Skeletal muscle tissue (tissue), 4 donors: Measurements from ENCODE around the gene HSBP1. TPM values are rescaled to one million over a fixed set of nuclear protein-coding genes. Genes with fewer than 3 reads are reported as not detected.

ENCODE experiments used
- H3K27ac ChIP-seq: one replicate; pipeline ENCODE4 v1.7.0; 2013; ENCODE audit warnings: mild to moderate bottlenecking, low read depth, low read length, inconsistent platforms
- H3K27me3 ChIP-seq, 3 donors: one replicate each; pipeline ENCODE4 v1.7.0; 2013; ENCODE audit warnings: low read length in 3 of 3; ENCODE audit not compliant: control insufficient read depth in 3 of 3, insufficient read depth in 3 of 3
- H3K36me3 ChIP-seq, 3 donors: one replicate each; pipeline ENCODE4 v1.7.0; 2013; ENCODE audit warnings: low read length in 3 of 3; ENCODE audit not compliant: control insufficient read depth in 3 of 3, insufficient read depth in 3 of 3
- H3K4me1 ChIP-seq, 3 donors: one replicate each; pipeline ENCODE4 v1.7.0; 2013; ENCODE audit warnings: low read length in 3 of 3, mild to moderate bottlenecking in 3 of 3; ENCODE audit not compliant: control insufficient read depth in 3 of 3, insufficient read depth in 3 of 3
- H3K4me3 ChIP-seq, 3 donors: one replicate each; pipeline ENCODE4 v1.7.0; 2013; ENCODE audit warnings: low read length in 3 of 3
- H3K9ac ChIP-seq, 3 donors: one replicate each; pipeline ENCODE4 v1.7.0; 2013; ENCODE audit warnings: low read length in 3 of 3, mild to moderate bottlenecking in 3 of 3, moderate library complexity in 2 of 3, low read depth in 1 of 3
- H3K9me3 ChIP-seq, 3 donors: one replicate each; pipeline ENCODE4 v1.7.0; 2013; ENCODE audit warnings: low read length in 3 of 3; ENCODE audit not compliant: control insufficient read depth in 3 of 3
- total RNA-seq: library from RNA; depleted of rRNA; stranded (reverse); fragments of >200 nt; gene quantifications from one replicate; pipeline ENCODE4 v1.2.3, GENCODE V29; 2014
- donor health status: Osteomylitis.

Gene HSBP1
- total RNA-seq, 1 donor from 2014 or later, result 32.4 TPM

- Histone ChIP-seq H3K4me3 (peak overlapping the region in 2 of 3 donors; percentile 3 to 9), H3K27ac (no peak overlapping the region), H3K9me3 (no peaks in the 10 kb centered on the region), H3K27me3 (no peaks in the 10 kb centered on the region), H3K36me3 (peaks cover 5 to 16% (median 8%) of the 10 kb centered on the region in 3 donors), H3K4me1 (peaks cover 8 to 11% (median 10%) of the 10 kb centered on the region in 3 donors), H3K9ac (peak overlapping the region in 2 of 3 donors; percentile 23 to 33)
Observed at GRCh38 chr16:83813823-83814658, 6.3 kb downstream of the HSBP1 start.

DNA sequence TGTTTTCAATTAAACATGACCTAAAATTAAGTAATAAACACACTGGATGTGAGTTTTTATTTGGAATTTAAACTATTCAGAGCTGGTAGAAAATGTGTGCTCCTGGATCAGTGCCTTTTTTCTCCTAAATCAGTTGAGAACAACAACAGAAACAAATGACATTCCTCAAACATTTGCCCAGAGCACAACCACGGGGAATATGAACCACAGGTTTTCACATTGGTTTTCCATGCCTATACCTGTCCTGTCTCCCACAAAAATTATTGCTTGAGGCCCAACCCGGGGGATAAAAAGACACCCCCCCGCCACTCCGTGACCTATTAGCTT, 6.8 kb downstream of the HSBP1 start:
- H3K9ac ChIP-seq, result peak overlapping the region in 1 of 3 donors; percentile 33
- peaks cover 6 to 9% (median 9%) of the 10 kb centered on the region in 3 donors for H3K4me1 ChIP-seq
- H3K9me3 ChIP-seq, result no peaks in the 10 kb centered on the region
- peak overlapping the region in 1 of 3 donors; percentile 9 for H3K4me3 ChIP-seq
- no peak overlapping the region for H3K27ac ChIP-seq
- H3K27me3 ChIP-seq, result no peaks in the 10 kb centered on the region
- peaks cover 5 to 16% (median 7%) of the 10 kb centered on the region in 3 donors for H3K36me3 ChIP-seq

DNA sequence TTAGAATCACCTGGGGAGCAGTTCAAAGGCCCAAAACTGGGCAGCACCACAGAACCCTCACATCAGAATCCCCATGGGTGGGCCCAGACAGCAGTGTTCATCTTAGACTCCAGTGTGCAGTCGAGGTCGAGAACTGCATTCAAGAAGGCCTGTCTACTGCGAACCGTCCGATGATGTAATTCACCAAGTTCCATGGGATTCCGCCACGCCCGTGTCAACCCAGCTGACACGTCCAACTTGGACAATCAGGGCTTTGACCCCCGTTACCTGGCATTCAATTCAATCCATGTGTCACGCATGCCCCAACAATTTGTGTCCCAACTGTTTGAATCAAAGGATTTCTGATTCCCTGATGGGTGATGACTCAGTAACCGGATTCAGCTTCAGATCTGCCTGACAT, 9.2 kb downstream of the HSBP1 start:
- H3K9ac ChIP-seq, result no peak overlapping the region
- H3K27me3 ChIP-seq, result no peaks in the 10 kb centered on the region
- no peaks in the 10 kb centered on the region for H3K9me3 ChIP-seq
- H3K27ac ChIP-seq, result no peak overlapping the region
- H3K4me3 ChIP-seq, result no peak overlapping the region
- peaks cover 6 to 9% (median 9%) of the 10 kb centered on the region in 3 donors for H3K4me1 ChIP-seq
- peaks cover 5 to 9% (median 5%) of the 10 kb centered on the region in 3 donors for H3K36me3 ChIP-seq

GRCh38 chr16:83818276-83818675, 10.5 kb downstream of the HSBP1 start:
- no peak overlapping the region for H3K9ac ChIP-seq
- no peaks in the 10 kb centered on the region for H3K27me3 ChIP-seq
- peaks cover 0 to 1% (median 0%) of the 10 kb centered on the region in 3 donors for H3K36me3 ChIP-seq
- no peak overlapping the region for H3K4me3 ChIP-seq
- peaks cover 6 to 9% (median 9%) of the 10 kb centered on the region in 3 donors for H3K4me1 ChIP-seq
- no peak overlapping the region for H3K27ac ChIP-seq
- H3K9me3 ChIP-seq, result no peaks in the 10 kb centered on the region

- Histone ChIP-seq H3K9me3 (no peaks in the 10 kb centered on the region), H3K27me3 (no peaks in the 10 kb centered on the region), H3K4me3 (no peak overlapping the region), H3K27ac (no peak overlapping the region), H3K4me1 (peaks cover 1 to 5% (median 2%) of the 10 kb centered on the region in 3 donors), H3K9ac (no peak overlapping the region), H3K36me3 (no peaks in the 10 kb centered on the region)
Observed at GRCh38 chr16:83819361-83819760, 11.6 kb downstream of the HSBP1 start.

DNA sequence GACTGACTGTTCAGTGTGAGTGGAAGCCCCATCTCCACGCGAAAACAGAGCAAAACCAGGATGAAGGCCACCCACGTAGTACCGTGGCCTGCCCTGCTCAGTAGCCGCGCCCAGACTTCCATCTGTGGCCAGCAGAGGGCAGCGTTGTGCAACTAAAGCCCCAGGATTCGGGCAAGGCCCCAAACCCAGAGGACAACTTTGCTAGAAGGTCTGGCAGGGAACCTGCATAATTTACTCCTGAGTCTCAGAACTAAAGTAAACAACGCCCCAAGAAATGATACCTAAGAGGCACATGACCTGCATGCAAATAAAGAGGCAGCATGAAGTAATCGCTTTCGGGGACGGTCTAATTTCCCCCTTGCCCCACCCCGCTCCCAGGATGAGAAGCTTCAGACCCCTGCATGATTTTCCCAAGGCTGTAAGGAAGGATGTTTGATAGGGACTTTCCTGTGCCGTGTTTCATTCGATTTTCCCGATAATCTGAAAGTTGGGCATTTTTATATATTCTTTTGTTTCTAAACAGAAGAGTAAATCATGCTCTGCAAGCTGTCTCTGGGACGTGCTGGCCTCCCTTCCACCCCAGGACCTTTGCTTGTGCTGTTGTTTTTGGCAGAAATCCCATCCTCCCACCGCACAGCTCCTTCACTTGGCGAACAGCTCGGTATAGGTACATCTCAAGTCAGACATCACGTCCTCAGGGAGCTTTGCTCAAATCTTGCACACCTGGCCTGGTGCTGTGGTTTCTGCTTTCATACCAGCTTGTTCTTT, 18.6 kb downstream of the HSBP1 start:
- Histone ChIP-seq H3K9ac (peak overlapping the region; percentile 35 to 55 (median 54)), H3K4me1 (peaks cover 2 to 9% (median 7%) of the 10 kb centered on the region in 3 donors), H3K9me3 (no peaks in the 10 kb centered on the region), H3K27me3 (no peaks in the 10 kb centered on the region), H3K36me3 (no peaks in the 10 kb centered on the region), H3K27ac (no peak overlapping the region), H3K4me3 (no peak overlapping the region)

GRCh38 chr16:83830091-83830768, 22.5 kb downstream of the HSBP1 start:
- H3K36me3 ChIP-seq, result no peaks in the 10 kb centered on the region
- no peaks in the 10 kb centered on the region for H3K9me3 ChIP-seq
- no peak overlapping the region for H3K9ac ChIP-seq
- no peaks in the 10 kb centered on the region for H3K27me3 ChIP-seq
- peaks cover 2 to 9% (median 7%) of the 10 kb centered on the region in 3 donors for H3K4me1 ChIP-seq
- no peak overlapping the region for H3K4me3 ChIP-seq
- H3K27ac ChIP-seq, result no peak overlapping the region

- no peaks in the 10 kb centered on the region for H3K9me3 ChIP-seq
- no peak overlapping the region for H3K9ac ChIP-seq
- H3K27me3 ChIP-seq, result no peaks in the 10 kb centered on the region
- no peak overlapping the region for H3K27ac ChIP-seq
- peaks cover 2 to 7% (median 5%) of the 10 kb centered on the region in 3 donors for H3K4me1 ChIP-seq
- no peak overlapping the region for H3K4me3 ChIP-seq
- H3K36me3 ChIP-seq, result no peaks in the 10 kb centered on the region
Observed at GRCh38 chr16:83830769-83831455, 23.1 kb downstream of the HSBP1 start.

DNA sequence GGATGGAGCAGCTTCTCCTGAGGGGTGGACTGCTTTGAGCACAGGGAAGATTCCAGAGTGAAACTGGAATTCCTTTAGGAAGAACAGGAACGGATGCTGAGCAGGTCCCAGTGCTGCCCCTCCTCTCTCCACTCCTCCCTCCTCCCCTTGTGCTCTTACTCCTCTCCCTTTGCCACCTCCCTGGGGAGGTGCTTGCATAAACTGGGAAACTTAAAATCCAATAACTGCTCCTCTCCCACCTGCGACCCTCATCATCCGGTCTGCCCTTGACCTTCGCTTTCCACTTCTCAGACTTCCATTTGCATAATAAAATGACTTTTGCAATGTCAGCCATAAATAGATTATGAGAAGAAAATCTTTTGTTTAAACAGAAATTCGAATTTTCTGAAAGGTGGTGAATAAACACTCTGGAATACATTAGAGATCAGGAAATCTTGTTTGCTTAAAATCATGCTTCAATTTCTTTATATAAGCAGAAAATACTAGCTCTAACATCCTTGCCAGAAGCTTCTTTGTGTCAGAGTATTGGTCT, 23.7 kb downstream of the HSBP1 start:
- Histone ChIP-seq H3K9me3 (no peaks in the 10 kb centered on the region), H3K4me3 (no peak overlapping the region), H3K4me1 (peaks cover 0 to 2% (median 1%) of the 10 kb centered on the region in 3 donors), H3K9ac (no peak overlapping the region), H3K27ac (no peak overlapping the region), H3K36me3 (no peaks in the 10 kb centered on the region), H3K27me3 (no peaks in the 10 kb centered on the region)
